OCI-LY3 (cell line): ENCODE results near the gene WSCD2.

Experiments used
- H2AFZ ChIP-seq: fragments of 200-600, 300-600 bp; shearing (Covaris generic); 2 replicates; pipeline ENCODE4 v1.6.0; 2014; ENCODE audit warnings: antibody characterized with exemption, low read depth, low read length
- H3K27ac ChIP-seq: fragments of 200-600, 300-600 bp; sonication (generic); 2 replicates; pipeline ENCODE4 v1.5.1; 2014; ENCODE audit warnings: mild to moderate bottlenecking, low read length, moderate library complexity, mixed read lengths
- H3K27me3 ChIP-seq: fragments of 200-600, 300-600 bp; sonication (generic); 2 replicates; pipeline ENCODE4 v1.6.1; 2014; ENCODE audit warnings: low read depth, low read length, mixed read lengths
- H3K36me3 ChIP-seq: fragments of 200-600, 300-600 bp; sonication (generic); replicated peaks from 2 replicates; pipeline ENCODE3; 2014; ENCODE audit warnings: low read depth, low read length, mixed read lengths
- H3K4me1 ChIP-seq: fragments of 300-600, 200-600 bp; sonication (generic); 2 replicates; pipeline ENCODE4 v1.6.1; 2014; ENCODE audit warnings: low read length, mixed read lengths
- H3K4me2 ChIP-seq: fragments of 200-600, 300-600 bp; sonication (generic); 2 replicates; pipeline ENCODE4 v1.6.1; 2014; ENCODE audit warnings: low read length, mixed read lengths
- H3K4me3 ChIP-seq: fragments of 300-600, 200-600 bp; sonication (generic); 2 replicates; pipeline ENCODE4 v1.5.1; 2014; ENCODE audit warnings: antibody characterized with exemption, mild to moderate bottlenecking, low read length, moderate library complexity
- H3K79me2 ChIP-seq: fragments of 300-600, 200-600 bp; shearing (Covaris generic); 2 replicates; pipeline ENCODE4 v1.6.1; 2014; ENCODE audit warnings: mild to moderate bottlenecking, low read length, mixed read lengths
- H3K9ac ChIP-seq: fragments of 300-600, 200-600 bp; shearing (Covaris generic); 2 replicates; pipeline ENCODE4 v1.6.0; 2014; ENCODE audit warnings: mild to moderate bottlenecking, low read length, moderate library complexity
- H3K9me3 ChIP-seq: fragments of 200-600, 300-600 bp; shearing (Covaris generic); 2 replicates; pipeline ENCODE4 v1.6.1; 2014; ENCODE audit warnings: low read length, mixed read lengths; ENCODE audit not compliant: insufficient read depth
- H4K20me1 ChIP-seq: fragments of 200-600, 300-600 bp; sonication (generic); 2 replicates; pipeline ENCODE4 v1.6.1; 2016; ENCODE audit warnings: low read length, mixed read lengths; ENCODE audit not compliant: insufficient read depth
- EZH2phosphoT487 ChIP-seq: fragments of 200-600 bp; shearing (Covaris generic); IDR thresholded peaks from 2 replicates; pipeline ENCODE4 v1.6.1; 2018; ENCODE audit warnings: antibody characterized with exemption, mixed run types, low read depth
- TF ChIP-seq, protein P1 (sequence below): fragments of 200-600, 300-600 bp; sonication (generic); IDR thresholded peaks from 2 replicates; pipeline ENCODE4 v1.5.1; 2014; ENCODE audit warnings: antibody characterized with exemption, low read length, low read depth

The WSCD2 gene

DNA sequence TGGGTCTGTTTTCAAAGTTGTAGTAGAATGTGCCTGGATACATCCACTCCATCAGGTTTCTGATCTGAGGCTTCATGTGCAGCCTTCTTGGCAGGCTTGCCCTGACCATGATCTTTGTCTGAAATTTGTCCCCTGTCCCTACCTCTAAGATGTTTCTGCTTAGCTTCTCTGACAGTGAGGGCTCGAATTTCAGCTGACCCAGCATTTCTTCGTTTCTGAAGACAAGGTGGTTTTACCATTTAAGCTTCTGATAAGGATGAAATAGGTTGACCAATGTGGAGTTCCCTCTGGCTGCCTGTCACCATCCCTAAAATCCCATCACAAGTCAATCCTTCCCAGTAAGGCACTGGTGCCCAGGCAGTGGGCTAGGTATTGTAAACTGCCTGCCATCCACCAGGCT, 153.1 kb downstream of the WSCD2 start:
- no peak overlapping the region for H3K27ac ChIP-seq
- no peak overlapping the region for H3K9ac ChIP-seq
- H3K9me3 ChIP-seq = no peaks in the 10 kb centered on the region
- no peak overlapping the region for H3K4me3 ChIP-seq
- H3K4me2 ChIP-seq = no peak overlapping the region
- TF ChIP-seq EZH2phosphoT487 = no peak
- TF ChIP-seq, protein P1, sequence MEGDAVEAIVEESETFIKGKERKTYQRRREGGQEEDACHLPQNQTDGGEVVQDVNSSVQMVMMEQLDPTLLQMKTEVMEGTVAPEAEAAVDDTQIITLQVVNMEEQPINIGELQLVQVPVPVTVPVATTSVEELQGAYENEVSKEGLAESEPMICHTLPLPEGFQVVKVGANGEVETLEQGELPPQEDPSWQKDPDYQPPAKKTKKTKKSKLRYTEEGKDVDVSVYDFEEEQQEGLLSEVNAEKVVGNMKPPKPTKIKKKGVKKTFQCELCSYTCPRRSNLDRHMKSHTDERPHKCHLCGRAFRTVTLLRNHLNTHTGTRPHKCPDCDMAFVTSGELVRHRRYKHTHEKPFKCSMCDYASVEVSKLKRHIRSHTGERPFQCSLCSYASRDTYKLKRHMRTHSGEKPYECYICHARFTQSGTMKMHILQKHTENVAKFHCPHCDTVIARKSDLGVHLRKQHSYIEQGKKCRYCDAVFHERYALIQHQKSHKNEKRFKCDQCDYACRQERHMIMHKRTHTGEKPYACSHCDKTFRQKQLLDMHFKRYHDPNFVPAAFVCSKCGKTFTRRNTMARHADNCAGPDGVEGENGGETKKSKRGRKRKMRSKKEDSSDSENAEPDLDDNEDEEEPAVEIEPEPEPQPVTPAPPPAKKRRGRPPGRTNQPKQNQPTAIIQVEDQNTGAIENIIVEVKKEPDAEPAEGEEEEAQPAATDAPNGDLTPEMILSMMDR = no peak
- peaks cover 65% of the 10 kb centered on the region for H3K27me3 ChIP-seq
- H3K4me1 ChIP-seq = peaks cover 10% of the 10 kb centered on the region
- H4K20me1 ChIP-seq = no peaks in the 10 kb centered on the region
- no peak overlapping the region for H2AFZ ChIP-seq
- no peaks in the 10 kb centered on the region for H3K79me2 ChIP-seq
- H3K36me3 ChIP-seq = no peaks in the 10 kb centered on the region

DNA sequence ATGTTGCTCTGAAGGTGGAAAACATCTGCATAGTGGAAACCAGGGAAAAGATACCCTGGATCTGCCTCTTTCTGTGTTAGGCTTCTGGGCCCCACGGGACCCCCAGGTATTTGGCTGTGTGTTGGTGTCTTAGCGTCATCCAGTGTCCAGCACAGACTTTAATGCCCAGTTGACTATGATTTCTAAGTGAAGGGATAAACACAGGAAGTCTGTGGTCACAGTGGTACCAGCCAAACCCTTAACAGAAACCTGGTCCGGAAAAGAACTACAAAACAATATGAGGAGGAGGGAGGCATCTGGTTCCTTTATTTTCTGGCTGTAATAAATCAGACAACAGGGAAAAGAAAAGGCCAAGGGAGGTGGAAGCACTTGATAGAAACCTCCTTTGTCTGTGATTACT, 153.6 kb downstream of the WSCD2 start:
- no peaks in the 10 kb centered on the region for H3K9me3 ChIP-seq
- H3K27me3 ChIP-seq = peaks cover 65% of the 10 kb centered on the region
- H3K9ac ChIP-seq = no peak overlapping the region
- no peak overlapping the region for H3K4me2 ChIP-seq
- H2AFZ ChIP-seq = no peak overlapping the region
- no peaks in the 10 kb centered on the region for H4K20me1 ChIP-seq
- peaks cover 14% of the 10 kb centered on the region for H3K4me1 ChIP-seq
- no peak for TF ChIP-seq EZH2phosphoT487
- TF ChIP-seq, protein P1 = no peak
- no peak overlapping the region for H3K4me3 ChIP-seq
- no peak overlapping the region for H3K27ac ChIP-seq
- H3K79me2 ChIP-seq = no peaks in the 10 kb centered on the region
- H3K36me3 ChIP-seq = no peaks in the 10 kb centered on the region

DNA sequence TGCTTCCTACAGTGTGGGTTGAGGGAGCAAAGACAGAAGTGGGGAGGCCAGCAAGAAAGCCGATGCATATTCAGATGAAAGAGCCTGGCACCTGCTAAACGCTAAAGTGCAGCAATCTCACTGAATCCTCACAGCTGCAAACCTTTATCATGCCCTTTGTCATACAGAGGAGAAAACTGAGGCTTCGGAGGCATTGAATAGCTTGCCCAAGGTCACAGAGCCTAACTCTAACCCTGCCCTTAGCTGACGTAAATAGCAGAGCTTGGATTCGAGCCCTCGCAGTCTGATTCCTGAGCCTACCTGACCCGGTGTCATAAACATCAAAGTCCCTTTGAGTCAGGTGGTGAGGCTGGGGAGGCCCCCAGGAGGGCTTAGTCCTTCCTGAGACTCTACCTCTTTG, 155.1 kb downstream of the WSCD2 start:
- no peaks in the 10 kb centered on the region for H3K79me2 ChIP-seq
- H3K36me3 ChIP-seq = no peaks in the 10 kb centered on the region
- H3K27ac ChIP-seq = no peak overlapping the region
- H3K4me1 ChIP-seq = peaks cover 21% of the 10 kb centered on the region
- H2AFZ ChIP-seq = no peak overlapping the region
- TF ChIP-seq, protein P1 = no peak
- TF ChIP-seq EZH2phosphoT487 = no peak
- H3K4me3 ChIP-seq = no peak overlapping the region
- no peak overlapping the region for H3K4me2 ChIP-seq
- H3K9me3 ChIP-seq = no peaks in the 10 kb centered on the region
- H3K9ac ChIP-seq = no peak overlapping the region
- H4K20me1 ChIP-seq = no peaks in the 10 kb centered on the region
- H3K27me3 ChIP-seq = peaks cover 61% of the 10 kb centered on the region

DNA sequence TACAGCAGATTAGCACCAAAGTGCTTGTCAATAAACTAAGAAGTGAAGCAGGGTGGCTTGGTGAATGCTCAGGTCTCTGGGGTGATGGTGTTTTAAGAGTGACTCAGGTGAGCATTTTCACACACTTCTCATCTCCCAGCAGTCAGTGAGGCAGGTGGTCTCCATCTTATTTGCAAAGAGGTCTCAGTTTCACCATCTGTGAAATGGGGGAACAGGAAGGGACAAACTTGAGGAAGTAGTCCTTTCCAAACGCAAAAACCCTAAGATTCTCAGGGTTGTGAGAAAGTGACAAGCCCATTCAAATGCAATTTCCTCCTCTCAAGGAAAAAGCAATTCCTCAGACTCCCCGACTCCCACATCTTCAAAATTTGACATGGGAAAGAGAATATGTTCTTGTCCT, 155.9 kb downstream of the WSCD2 start:
- H3K79me2 ChIP-seq = no peaks in the 10 kb centered on the region
- H3K27ac ChIP-seq = no peak overlapping the region
- no peak overlapping the region for H3K9ac ChIP-seq
- H3K27me3 ChIP-seq = peaks cover 60% of the 10 kb centered on the region
- no peaks in the 10 kb centered on the region for H4K20me1 ChIP-seq
- H3K4me2 ChIP-seq = no peak overlapping the region
- H3K4me3 ChIP-seq = no peak overlapping the region
- peaks cover 21% of the 10 kb centered on the region for H3K4me1 ChIP-seq
- no peak for TF ChIP-seq EZH2phosphoT487
- TF ChIP-seq, protein P1 = no peak
- no peaks in the 10 kb centered on the region for H3K36me3 ChIP-seq
- no peak overlapping the region for H2AFZ ChIP-seq
- no peaks in the 10 kb centered on the region for H3K9me3 ChIP-seq
